KG1 (cell line): ENCODE results near the gene PPP1R2B.
"Not testable (repeated sequence)": the region's sequence is repeated elsewhere in the genome, so short reads cannot be mapped to it uniquely, and the experiment has no call there.

ENCODE experiments used
- DNase-seq: peaks from one replicate; lab custom pipeline; 2025; lab: John Stamatoyannopoulos, UW

The PPP1R2B gene

DNA sequence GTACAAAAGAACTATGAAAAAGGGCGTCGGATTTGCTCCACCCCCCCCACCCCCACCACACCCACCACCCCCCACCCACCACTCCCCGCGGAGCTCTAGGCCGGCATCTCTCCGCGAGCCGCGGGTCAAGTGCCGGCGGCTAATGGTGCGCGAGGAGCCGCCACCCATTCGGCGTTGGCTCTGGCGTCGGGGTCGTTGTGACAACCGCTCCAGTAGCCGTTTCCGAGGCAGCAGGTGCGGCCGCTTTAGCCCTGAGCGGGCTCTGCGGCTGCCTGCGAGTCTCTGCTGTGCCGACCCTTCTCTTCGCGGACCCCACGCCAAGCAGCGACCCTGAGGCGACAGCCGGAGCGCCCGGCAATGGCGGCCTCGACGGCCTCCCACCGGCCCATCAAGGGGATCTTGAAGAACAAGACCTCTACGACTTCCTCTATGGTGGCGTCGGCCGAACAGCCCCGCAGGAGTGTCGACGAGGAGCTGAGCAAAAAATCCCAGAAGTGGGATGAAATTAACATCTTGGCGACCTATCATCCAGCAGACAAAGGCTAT, at the start of gene PPP1R2B:
TSS of gene PPP1R2B (plus strand) at position 90 of the 546 bp plus-strand sequence. CDS start at position 358, 268 bp downstream.
- no peak for DNase-seq

DNA sequence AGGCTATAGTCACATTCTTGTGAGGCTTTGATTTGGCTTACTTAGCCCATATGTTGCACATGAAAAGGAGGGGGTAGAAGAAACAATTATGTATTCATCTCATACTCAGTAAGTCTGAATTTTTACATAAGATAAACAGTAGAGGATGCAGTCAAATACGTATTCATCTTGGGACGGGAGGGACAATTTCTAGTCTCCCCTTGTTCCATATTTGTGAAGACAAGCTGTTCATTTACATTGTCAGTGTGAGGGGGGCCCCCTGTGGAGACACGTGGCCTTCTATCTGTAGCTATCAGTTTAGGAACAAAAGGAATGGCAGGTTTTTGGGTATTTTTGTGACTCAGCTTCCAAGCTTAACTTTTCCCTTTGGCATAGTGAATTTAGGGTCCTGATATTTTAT, 49.2 kb upstream of the PPP1R2B start:
- no peak for DNase-seq

DNA sequence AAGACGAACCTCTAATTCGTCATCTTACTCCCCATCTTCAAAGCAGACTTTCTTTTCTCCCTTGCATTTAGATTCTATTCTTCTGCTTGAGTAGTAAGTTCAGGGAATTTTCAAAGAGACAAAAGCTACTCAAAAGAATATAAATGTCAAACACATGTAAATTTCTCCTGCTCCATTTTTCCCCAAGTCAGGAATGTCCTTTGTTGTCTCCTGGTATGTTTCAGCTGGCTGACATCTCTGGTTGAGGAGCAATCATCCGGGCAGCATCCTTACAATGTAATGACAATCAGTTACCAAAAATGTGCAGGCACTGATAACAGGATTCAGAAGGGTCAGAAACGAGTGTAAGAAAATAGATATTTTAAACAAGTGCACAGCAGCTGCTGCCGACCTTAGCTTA, 47.6 kb upstream of the PPP1R2B start:
- no peak for DNase-seq

GRCh38 chr5:156803404-156803803, 46.7 kb upstream of the PPP1R2B start:
- no peak for DNase-seq

- DNase-seq: no peak
Measured at GRCh38 chr5:156812959-156813358, 37.1 kb upstream of the PPP1R2B start.

- DNase-seq: no peak
Measured at GRCh38 chr5:156815988-156816599, 34.0 kb upstream of the PPP1R2B start.

DNA sequence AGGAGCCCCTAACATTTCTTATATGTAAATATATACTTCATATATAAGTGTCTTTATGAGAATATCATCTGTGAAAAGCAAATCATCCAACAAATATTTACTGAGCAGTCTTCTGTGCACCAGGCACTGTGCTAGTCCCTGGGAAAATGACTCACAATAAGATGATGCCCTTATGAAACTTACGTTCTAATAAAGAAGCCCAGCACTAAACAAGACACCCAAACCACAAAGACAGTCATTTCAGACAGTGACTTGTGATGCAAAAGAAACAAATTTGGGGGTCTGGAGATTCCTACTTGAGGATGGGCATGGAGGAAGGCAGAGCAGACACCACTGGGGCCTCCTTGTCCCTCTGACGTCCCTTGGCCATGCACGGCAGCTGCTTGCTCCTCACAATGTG, 30.6 kb upstream of the PPP1R2B start:
- no peak for DNase-seq

GRCh38 chr5:156819967-156820581, 30.0 kb upstream of the PPP1R2B start:
- DNase-seq: no peak

DNA sequence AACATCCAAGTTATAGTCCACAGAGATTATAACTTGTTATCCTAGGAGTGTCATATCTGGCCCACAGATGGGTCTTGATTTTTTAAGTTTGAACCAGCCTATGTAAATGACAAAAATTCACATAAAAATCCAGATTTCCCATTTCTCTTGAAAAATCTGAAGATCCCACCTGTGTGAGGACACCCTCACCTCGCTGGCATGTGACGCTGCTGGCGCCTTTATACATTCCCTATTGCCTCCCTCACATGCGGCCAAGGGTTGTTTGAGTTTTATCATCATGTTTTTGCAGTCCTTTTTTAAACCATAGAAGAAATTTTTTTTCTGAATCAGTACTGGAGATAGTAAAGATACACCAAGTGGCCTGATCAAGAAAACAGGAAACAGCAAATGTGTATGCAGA, 25.9 kb upstream of the PPP1R2B start:
- no peak for DNase-seq

GRCh38 chr5:156824800-156825199, 25.3 kb upstream of the PPP1R2B start:
- no peak for DNase-seq

GRCh38 chr5:156825688-156826087, 24.4 kb upstream of the PPP1R2B start:
- no peak for DNase-seq

GRCh38 chr5:156826150-156826549, 23.9 kb upstream of the PPP1R2B start:
- no peak for DNase-seq

- DNase-seq: no peak
Measured at GRCh38 chr5:156834916-156835315, 15.2 kb upstream of the PPP1R2B start.

DNA sequence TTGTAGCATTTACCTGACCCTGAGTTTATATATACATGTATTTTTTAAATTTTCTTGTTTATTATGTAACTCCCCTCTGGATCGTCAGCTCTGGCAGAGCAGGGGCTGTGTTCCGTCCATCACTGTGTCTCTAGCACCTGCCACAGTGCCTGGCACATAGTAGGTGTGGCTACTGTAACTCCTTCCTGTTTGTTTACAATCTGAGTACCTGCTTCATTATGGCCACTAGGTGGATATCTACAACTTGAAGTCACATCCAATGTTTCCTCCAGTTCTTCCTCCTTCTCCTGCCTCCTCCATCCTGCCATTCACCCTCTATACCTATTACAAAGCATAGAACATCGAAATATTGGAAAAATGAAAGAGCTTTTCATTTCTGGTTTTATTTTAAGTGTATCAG, 14.2 kb upstream of the PPP1R2B start:
- no peak for DNase-seq

- DNase-seq: no peak
Measured at GRCh38 chr5:156836846-156837245, 13.2 kb upstream of the PPP1R2B start.

- no peak for DNase-seq
Measured at GRCh38 chr5:156838961-156839360, 11.1 kb upstream of the PPP1R2B start.

- no peak for DNase-seq
Measured at GRCh38 chr5:156841737-156842136, 8.4 kb upstream of the PPP1R2B start.

DNA sequence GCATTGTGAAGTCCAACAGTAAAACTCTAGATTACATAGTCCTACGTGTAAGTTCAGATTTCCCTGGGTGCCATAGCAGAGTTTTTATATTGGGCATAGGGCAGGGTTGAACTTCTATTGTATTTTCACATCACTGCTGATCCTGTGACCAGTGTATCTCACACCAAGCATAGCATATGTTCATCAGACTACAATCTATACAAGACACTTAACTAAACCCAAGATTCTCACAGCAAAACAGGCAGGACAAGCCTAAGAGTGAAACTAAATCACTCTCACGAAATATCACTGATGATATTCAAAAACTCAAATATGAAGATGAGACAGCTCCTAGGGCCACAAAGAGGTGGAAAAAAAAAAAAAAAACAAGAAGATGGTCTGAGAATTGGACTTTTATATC, 3.2 kb upstream of the PPP1R2B start:
- DNase-seq: no peak

DNA sequence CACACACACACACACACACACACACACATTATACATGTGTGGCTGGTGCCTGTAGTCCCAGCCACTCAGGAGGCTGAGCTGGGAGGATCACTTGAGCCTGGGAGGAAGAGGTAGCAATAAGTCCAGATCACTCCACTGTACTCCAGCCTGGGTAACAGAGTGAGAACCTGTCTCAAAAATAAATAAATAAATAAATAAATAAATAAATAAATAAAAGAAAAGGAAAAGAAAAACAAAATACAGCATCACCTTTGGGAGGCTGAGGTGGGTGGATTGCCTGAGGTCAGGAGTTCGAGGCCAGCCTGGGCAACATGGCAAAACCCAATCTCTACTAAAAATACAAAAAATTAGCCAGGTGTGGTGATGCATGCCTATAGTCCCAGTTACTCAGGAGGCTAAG, 1.6 kb upstream of the PPP1R2B start:
- DNase-seq: not testable (repeated sequence)

DNA sequence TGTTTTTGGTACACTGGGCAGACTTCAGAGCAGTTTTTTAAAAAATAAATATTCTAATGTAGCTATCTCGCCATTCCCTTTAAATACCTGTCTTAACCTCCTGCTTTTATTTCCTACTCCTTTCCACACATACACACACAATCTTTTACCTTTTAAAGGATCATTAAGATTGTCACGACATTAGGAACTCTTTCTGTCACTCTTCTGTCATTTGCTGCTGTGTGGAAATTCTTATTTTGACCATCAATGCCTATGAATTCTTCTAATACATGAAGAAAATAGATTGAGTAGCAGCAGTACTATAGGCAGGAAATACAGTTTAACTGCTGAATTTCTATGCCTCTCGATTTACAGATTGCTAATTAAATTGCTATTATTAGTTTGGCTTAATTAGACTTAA, 1.8 kb downstream of the PPP1R2B start:
- no peak for DNase-seq

GRCh38 chr5:156853055-156853454, 3.0 kb downstream of the PPP1R2B start:
- not testable (repeated sequence) for DNase-seq

DNA sequence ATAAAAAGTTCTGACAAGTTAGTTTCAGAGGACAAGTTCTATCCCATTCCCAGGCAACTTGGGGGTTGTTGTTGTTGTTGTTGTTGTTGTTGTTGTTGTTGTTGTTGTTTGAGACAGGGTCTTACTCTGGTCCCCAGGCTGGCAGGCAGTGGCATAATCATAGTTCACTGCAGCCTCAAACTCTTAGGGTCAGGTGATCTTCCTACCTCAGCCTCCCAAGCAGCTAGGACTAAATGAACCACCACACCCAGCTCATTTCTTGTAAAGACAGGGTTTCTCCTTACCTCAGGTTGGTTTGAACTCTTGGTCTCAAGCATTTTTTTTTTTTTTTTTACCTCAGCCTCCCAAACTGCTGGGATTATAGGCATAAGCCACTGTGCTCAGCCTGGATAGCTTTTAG, 15.3 kb downstream of the PPP1R2B start:
- DNase-seq: no peak

DNA sequence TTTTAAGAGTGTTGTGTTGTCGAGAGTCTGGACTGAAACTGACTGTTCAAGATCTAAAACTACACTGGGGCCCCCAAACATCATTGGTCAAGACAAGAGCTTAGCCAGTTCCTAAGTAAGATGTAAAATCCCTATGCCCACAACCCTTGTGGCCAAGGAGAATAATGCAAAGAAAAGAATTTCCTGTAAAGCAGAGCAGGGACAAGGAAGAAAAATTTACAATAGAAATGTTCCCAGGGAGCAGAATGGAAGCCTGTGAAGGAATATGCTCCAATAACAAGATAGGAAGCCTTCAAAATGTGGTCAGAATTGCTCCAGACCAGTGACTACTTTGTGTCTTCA, 20.4 kb downstream of the PPP1R2B start:
- DNase-seq: no peak

GRCh38 chr5:156871212-156871611, 21.1 kb downstream of the PPP1R2B start:
- no peak for DNase-seq
